GM11168 (cell line): ENCODE measurements around the gene TMBIM1.

ENCODE experiments used
- in situ Hi-C: fragments of 300-500 bp; cut with MboI; formaldehyde crosslinking; loops from one replicate; pipeline ENCODE4 v1.12.0; 2022; ENCODE audit warnings: low sequenced_read_pairs; ENCODE audit not compliant: unreplicated experiment

The TMBIM1 gene

GRCh38 chr2:218294430-218295022 lies 2.2 kb upstream of the TMBIM1 start:
- in situ Hi-C loops, result no loop called here

GRCh38 chr2:218293715-218294429 lies 1.6 kb upstream of the TMBIM1 start:
- in situ Hi-C loops, result no loop called here

- in situ Hi-C loops, result no loop called here
Observed at GRCh38 chr2:218291318-218292047, 820 bp downstream of the TMBIM1 start.

- in situ Hi-C loops, result no loop called here
Observed at GRCh38 chr2:218290316-218291261, 1.7 kb downstream of the TMBIM1 start.

GRCh38 chr2:218289639-218290315 lies 2.5 kb downstream of the TMBIM1 start:
- in situ Hi-C loops, result no loop called here

- in situ Hi-C loops, result no loop called here
Observed at GRCh38 chr2:218286570-218287459, 5.5 kb downstream of the TMBIM1 start.

- in situ Hi-C loops, result no loop called here
Observed at GRCh38 chr2:218285604-218286003, 6.7 kb downstream of the TMBIM1 start.

- in situ Hi-C loops, result no loop called here
Observed at GRCh38 chr2:218284106-218284811, 8.0 kb downstream of the TMBIM1 start.

GRCh38 chr2:218282173-218282991 lies 9.9 kb downstream of the TMBIM1 start:
- in situ Hi-C loops, result no loop called here

- in situ Hi-C loops, result no loop called here
Observed at GRCh38 chr2:218281449-218281848, 10.9 kb downstream of the TMBIM1 start.

GRCh38 chr2:218280260-218280870 lies 11.9 kb downstream of the TMBIM1 start:
- in situ Hi-C loops, result no loop called here

- in situ Hi-C loops, result no loop called here
Observed at GRCh38 chr2:218278531-218279360, 13.6 kb downstream of the TMBIM1 start.

GRCh38 chr2:218277921-218278320 lies 14.4 kb downstream of the TMBIM1 start:
- in situ Hi-C loops, result no loop called here

- in situ Hi-C loops, result no loop called here
Observed at GRCh38 chr2:218276986-218277755, 15.1 kb downstream of the TMBIM1 start.

- in situ Hi-C loops, result no loop called here
Observed at GRCh38 chr2:218275371-218276072, 16.8 kb downstream of the TMBIM1 start.
